ENCODE data around the gene FOXP1.

FOXP1 gene

GRCh38 chr3:71240034-71240433 is 343.5 kb downstream of the FOXP1 start:
- no peak for DNase-seq (ENCODE audit: low spot score)

DNA sequence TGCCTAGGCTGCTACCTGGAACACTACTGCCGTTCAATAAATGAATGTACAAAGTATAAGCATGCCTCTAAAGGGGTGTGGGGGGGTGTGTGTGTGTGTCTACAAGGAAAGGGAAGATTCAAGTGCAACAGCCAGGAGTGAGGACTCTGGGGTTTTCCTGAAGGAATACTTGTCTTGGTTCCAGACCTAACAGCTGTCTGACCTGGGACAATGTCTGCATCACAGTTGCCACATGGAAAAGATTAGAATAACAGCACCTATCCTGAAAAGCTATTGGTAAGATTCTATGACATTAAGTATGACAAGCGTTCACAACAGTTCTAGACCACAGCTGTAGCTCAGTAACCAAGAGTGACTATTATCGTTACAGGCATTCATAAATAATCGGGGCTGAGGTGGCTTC is 345.2 kb downstream of the FOXP1 start:
- no peak for DNase-seq (ENCODE audit: low spot score)

GRCh38 chr3:71237672-71238071 is 345.9 kb downstream of the FOXP1 start:
- DNase-seq (ENCODE audit: low spot score) = no peak

DNA sequence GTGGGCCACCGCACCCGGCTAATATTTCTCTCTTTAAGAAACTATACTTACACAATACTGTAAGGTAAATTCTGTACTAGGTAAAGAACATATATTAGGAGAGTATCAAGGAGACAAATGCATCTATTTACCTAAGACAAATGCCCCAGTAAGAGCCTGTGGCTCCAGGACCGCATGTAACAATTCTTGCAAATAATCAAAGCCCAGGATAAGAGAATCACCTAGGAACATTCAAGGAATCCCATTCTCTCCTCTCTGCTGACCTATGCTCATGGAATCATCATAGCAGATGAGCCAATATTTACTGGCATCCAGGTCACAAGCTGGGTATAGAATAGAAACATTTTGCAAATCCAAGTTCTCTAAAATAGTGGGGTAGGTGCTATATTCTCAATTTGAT is 347.7 kb downstream of the FOXP1 start:
- DNase-seq (ENCODE audit: low spot score) = no peak

GRCh38 chr3:71232895-71233294 is 350.6 kb downstream of the FOXP1 start:
- no peak for DNase-seq (ENCODE audit: low spot score)

DNA sequence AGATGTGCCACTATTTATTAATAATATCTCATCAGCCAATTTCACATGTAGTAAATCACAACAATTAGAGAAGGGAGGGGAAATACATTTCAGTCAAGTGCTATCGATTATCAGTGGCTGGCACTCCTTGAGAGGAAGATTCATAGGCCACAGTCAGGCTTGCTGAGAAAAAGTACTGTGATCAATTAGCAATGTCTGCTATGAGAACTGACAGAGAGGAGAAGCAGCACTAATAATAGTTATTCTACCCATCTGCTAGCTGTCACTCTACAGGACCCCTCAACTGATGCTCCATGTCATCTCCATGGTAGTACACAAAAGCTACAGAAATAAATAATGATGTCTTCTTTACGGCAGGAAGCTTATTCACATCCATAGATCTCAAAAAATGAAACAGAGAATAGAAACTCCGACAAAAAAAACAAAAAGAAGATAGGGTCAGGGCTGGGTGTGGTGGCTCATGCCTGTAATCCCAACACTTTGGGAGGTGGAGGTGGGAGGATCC is 351.3 kb downstream of the FOXP1 start:
- DNase-seq (ENCODE audit: low spot score) = no peak

DNA sequence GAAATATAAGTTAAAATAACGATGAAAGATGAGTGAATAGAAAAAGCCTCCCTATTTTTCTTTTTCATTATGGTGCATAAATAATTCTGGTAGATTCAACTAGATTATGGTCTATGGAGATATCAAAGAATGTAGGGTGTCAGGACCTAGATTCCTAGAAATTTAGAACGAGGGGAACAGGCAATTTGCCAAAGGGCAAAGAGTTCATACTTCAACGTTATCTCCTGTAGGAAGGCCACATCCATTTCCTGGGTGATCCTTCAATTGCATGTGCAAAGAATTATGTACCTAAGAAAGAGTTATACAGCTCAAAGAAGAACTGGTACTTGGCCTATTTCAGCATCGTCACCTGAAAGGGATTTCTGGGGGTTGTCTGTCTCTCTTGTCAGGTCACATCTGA is 351.8 kb downstream of the FOXP1 start:
- DNase-seq (ENCODE audit: low spot score) = no peak

DNA sequence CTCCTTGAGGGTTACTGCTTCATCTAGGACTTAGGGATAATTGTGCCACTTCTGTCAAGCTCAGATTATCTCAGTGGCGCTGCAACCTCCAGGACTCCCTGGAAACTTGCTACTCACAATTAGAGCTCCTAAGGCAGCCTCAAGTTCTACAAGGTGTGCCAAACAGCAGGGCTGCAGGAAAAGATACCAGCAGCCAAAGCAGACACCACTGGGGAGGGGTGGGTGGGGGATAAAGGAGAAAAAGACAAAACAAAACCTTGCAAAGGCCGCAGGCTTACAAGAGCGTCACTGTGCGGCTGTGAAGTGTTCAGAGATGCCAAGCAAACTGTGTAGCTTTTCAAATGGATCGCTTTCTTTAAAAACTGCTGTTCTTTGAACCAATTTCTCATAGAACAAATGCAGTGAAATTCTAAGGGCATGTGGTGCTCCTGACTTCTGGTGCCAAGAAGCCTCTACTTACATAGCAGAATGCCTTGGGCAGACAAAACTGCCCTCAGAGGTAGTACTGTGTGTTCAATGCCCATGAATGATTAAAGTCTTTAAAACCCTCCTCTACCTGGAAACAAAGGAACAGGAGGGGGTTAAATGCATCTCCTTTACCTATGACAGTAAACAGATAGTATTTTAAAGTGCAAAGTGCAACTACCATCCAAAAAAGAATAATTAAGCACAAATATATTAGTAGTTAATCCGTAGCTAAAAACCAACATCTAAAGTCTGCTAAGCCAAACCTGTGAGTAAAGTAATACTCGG is 353.4 kb downstream of the FOXP1 start:
- DNase-seq (ENCODE audit: low spot score) = no peak

GRCh38 chr3:71228156-71228866 is 355.2 kb downstream of the FOXP1 start:
- DNase-seq (ENCODE audit: low spot score) = no peak

DNA sequence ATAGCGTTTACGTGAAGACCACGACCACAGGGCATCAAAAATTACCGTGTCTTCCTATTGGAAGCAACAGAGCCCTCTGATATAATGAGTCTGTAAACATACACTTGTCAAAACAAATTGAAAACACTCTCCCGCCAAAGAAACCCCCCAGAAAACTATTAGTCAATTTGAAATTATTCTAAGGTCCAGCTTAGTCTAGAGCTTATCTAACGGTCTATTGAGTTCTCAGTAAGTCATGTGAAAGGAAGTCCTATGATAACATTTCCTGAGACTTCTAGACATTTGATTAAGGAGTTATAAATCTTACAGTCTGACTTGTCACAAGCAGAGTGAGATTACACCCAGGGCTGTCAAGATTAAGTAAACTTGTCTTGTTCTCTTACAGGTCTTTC is 356.3 kb downstream of the FOXP1 start:
- no peak for DNase-seq (ENCODE audit: low spot score)

- DNase-seq (ENCODE audit: low spot score) = no peak
Observed at GRCh38 chr3:71226565-71227269, 356.8 kb downstream of the FOXP1 start.

GRCh38 chr3:71225951-71226564 is 357.5 kb downstream of the FOXP1 start:
- DNase-seq (ENCODE audit: low spot score) = no peak

DNA sequence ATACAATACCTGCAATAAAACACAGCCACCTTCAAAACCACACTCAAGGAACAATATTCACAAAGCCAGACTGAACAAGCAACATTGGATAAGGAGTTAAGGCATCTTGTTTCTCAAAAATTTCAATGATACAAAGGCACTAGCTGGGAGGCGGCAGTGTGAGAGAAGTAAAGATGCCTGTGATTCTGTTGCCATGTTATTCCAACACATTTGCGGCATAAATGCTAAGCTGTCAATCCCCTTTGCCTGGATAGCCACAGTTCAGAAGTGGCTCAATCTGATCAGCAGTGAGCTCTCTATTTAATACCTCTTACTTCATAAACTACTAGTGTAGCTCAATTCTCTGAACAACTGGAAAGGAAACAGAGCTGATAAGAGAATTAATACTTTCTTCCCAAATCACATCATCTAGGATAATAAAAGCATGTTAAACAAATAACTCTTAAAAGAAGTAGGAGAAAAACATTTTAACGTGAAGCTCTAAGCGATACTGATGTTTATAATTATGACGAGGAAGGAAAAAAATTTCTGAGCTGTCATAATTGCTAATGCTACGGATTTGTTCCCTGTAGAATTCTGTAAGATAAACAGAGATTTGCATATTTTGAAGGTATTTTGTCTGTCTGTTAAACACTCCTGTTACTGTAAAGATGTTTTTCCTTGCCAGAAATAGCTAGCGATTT is 358.4 kb downstream of the FOXP1 start:
- DNase-seq (ENCODE audit: low spot score) = no peak

GRCh38 chr3:71219744-71220638 is 363.5 kb downstream of the FOXP1 start:
- no peak for DNase-seq (ENCODE audit: low spot score)

GRCh38 chr3:71218508-71218907 is 365.0 kb downstream of the FOXP1 start:
- no peak for DNase-seq (ENCODE audit: low spot score)

DNA sequence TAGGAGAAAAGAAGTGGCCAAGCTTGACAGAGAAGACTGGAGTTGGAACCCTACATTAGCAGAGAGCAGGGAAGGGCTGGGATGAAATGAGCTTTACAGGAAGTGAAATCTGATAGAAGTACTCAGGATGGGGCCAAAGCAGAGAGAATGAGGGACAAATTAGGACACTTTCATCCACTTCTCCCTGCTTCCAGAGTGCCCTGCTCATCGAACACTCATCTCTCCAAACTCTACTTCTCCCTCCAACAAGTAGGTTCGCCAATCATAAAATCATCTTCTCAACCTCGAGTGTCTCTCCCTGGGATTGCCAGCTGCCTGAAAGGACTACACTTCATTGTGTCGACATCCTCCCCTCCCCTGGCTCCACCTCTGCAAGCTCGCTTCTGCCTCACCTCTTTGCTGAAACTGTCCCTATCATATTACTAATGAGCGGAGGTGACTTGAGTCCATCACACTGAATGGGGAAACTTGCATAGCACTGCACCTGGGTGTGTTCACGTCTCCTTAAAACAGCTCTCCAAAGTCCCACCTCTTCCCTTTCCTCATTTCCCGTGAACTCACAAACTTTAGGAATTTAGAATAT is 365.8 kb downstream of the FOXP1 start:
- no peak for DNase-seq (ENCODE audit: low spot score)

DNA sequence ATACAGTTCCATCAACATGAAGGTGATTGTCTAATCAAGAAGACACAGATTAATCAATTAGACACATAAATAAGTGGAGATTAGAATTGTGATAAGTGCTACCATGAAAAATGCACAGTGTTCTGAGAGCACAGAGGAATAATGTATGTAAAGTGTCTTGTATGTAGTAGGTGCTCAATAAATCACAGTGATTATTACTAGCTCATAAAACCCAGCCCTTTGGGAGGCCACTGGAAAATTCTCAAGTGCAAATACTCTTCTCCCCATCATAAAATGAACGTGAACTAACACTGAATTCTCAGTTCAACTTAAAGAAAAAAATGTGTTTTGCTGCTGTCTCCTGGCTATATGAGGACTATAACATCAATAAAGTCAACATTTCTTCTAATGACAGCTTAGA is 368.2 kb downstream of the FOXP1 start:
- DNase-seq (ENCODE audit: low spot score) = no peak

- DNase-seq (ENCODE audit: low spot score) = no peak
Observed at GRCh38 chr3:71214797-71215196, 368.7 kb downstream of the FOXP1 start.

- no peak for DNase-seq (ENCODE audit: low spot score)
Observed at GRCh38 chr3:71214016-71214415, 369.5 kb downstream of the FOXP1 start.

- no peak for DNase-seq (ENCODE audit: low spot score)
Observed at GRCh38 chr3:71211083-71211482, 372.4 kb downstream of the FOXP1 start.
